ENCODE measurements around the gene WLS.

DNA sequence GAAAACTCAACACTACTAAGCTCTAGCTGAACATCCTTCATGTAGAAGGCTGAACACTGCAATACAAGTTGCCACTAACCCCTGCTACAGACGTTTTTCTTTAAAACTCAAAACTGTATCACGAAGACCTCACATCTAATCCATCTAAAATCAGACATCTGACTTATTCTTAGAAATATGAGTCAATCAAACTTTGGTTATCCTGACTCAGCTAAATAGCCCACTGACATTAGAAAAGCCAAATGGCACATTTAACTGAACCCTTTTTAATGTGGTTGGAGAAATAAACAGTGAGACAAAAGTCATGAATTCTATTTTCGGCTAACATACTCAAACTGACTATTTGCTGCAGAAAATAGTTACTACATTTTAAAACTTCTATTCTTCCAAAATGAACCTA, 35.6 kb downstream of the WLS start:
- TF ChIP-seq, protein P1, sequence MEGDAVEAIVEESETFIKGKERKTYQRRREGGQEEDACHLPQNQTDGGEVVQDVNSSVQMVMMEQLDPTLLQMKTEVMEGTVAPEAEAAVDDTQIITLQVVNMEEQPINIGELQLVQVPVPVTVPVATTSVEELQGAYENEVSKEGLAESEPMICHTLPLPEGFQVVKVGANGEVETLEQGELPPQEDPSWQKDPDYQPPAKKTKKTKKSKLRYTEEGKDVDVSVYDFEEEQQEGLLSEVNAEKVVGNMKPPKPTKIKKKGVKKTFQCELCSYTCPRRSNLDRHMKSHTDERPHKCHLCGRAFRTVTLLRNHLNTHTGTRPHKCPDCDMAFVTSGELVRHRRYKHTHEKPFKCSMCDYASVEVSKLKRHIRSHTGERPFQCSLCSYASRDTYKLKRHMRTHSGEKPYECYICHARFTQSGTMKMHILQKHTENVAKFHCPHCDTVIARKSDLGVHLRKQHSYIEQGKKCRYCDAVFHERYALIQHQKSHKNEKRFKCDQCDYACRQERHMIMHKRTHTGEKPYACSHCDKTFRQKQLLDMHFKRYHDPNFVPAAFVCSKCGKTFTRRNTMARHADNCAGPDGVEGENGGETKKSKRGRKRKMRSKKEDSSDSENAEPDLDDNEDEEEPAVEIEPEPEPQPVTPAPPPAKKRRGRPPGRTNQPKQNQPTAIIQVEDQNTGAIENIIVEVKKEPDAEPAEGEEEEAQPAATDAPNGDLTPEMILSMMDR (IDR thresholded peaks at IDR 0.05) = no peak
- no peak for TF ChIP-seq POLR2A (IDR thresholded peaks at IDR 0.05)
